GM12801 (cell line): ENCODE results near the gene STK33.

ENCODE experiments used
- TF ChIP-seq, protein P1 (sequence below): IDR thresholded peaks from one replicate; pipeline ENCODE4 v1.5.1; 2011; ENCODE audit warnings: control low read depth; ENCODE audit not compliant: insufficient read length; ENCODE audit errors: extremely low read depth

The STK33 gene

DNA sequence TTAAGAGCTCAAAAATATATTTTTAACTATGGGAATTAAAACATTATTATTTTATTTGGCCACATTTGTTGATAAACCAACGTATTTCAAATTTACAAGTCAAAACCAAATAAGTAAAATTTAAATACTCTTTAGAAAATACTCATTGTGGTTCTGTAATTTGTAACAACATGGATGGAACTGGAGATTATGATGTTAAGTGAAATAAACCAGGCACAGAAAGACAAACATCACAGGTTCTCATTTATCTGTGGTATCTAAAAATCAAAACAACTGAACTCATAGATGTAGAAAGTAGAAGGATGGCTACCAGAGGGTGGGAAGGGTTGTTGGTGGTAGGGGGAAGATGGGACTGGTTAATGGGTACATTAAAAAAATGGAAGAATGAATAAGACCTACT is 50.8 kb downstream of the STK33 start:
- TF ChIP-seq, protein P1, sequence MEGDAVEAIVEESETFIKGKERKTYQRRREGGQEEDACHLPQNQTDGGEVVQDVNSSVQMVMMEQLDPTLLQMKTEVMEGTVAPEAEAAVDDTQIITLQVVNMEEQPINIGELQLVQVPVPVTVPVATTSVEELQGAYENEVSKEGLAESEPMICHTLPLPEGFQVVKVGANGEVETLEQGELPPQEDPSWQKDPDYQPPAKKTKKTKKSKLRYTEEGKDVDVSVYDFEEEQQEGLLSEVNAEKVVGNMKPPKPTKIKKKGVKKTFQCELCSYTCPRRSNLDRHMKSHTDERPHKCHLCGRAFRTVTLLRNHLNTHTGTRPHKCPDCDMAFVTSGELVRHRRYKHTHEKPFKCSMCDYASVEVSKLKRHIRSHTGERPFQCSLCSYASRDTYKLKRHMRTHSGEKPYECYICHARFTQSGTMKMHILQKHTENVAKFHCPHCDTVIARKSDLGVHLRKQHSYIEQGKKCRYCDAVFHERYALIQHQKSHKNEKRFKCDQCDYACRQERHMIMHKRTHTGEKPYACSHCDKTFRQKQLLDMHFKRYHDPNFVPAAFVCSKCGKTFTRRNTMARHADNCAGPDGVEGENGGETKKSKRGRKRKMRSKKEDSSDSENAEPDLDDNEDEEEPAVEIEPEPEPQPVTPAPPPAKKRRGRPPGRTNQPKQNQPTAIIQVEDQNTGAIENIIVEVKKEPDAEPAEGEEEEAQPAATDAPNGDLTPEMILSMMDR, result no peak

- TF ChIP-seq, protein P1, result no peak
Observed at GRCh38 chr11:8541448-8541847, 52.6 kb downstream of the STK33 start.

DNA sequence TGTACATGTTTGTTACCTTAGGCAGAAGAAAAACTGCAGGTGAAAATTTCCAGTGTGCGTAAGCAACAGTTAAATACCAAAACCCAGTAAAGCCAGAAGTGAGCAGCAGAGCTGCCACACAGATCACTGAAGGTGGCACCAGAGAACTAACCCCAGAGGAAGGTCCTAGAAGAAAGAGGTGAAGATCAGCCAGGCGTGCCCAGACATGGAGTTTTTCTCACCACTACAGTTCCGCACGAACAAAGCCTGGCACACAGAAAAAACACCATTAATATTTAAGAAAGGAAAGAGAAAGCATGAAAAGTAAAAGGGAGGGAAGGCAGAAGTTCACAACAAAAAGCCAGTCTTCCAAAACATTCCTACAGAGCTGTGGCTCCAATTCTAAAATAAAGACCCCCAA is 60.7 kb downstream of the STK33 start:
- TF ChIP-seq, protein P1, result no peak

DNA sequence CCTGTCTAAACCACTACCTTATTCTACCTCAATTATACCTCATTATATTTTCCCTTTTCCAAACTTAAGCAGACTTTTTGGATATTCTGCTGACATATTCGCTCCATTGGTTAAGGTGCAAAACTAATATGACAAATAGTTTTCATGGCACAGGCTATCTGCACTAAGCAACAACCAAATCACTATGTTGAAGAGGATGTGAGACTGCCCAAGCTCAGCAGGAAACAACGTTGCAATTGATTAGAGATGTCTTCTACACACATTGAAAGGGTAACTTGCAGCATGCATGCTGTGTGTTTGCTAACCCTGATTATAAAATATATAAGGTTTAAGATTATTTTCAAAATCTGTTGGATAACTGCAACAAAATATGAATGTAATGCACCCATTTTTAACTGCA is 61.6 kb downstream of the STK33 start:
- TF ChIP-seq, protein P1, result no peak

- TF ChIP-seq, protein P1, result no peak
Observed at GRCh38 chr11:8531982-8532381, 62.0 kb downstream of the STK33 start.

GRCh38 chr11:8531312-8531711 is 62.7 kb downstream of the STK33 start:
- TF ChIP-seq, protein P1, result no peak

DNA sequence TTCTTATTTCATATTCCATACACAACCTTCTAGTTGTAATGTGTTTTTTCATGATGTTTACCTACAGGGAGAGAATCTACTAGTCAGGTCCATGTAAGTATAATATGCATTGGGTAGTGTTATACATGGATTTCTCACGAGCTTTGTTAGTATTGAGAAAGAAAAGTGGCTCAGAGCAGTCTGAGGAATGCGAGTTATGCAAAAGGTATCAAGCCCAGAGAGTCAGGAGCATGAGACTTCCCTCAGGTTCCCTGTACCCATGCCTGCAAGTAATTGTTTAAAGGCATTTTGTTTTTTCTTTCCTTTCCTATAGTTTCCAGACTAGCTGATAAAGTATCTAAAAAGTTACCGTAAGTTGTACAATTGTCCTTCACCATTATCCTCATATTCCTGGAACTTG is 66.1 kb downstream of the STK33 start:
- TF ChIP-seq, protein P1, result no peak

- TF ChIP-seq, protein P1, result no peak
Observed at GRCh38 chr11:8523396-8523795, 70.6 kb downstream of the STK33 start.
